GM23338 (cell line): ENCODE measurements around the gene OR6K2. TPM values are rescaled to one million over a fixed set of nuclear protein-coding genes. Genes with fewer than 3 reads are reported as not detected.
"Not testable (repeated sequence)": the region's sequence is repeated elsewhere in the genome, so short reads cannot be mapped to it uniquely, and the experiment has no call there.

Experiments used
- ATAC-seq: fragments of 200-7000 bp; cut with Tn5 transposase; 3 replicates; pipeline ENCODE4 v1.9.1; 2020
- DNase-seq: peaks from one replicate; pipeline ENCODE4 v3.0.0-alpha.2; 2015; ENCODE audit warnings: low spot score
- H2AFZ ChIP-seq: fragments of 200-600 bp; sonication (generic); 2 replicates; pipeline ENCODE4 v1.8.0; 2016; ENCODE audit warnings: antibody characterized with exemption, mild to moderate bottlenecking, moderate library complexity
- H3F3A ChIP-seq: fragments of 200-600 bp; sonication (generic); replicated peaks from 2 replicates; pipeline ENCODE4 v1.8.0; 2017; ENCODE audit warnings: antibody characterized with exemption, mixed run types, low read depth
- H3K27ac ChIP-seq: fragments of 200-600 bp; sonication (generic); 2 replicates; pipeline ENCODE4 v1.6.1; 2016; ENCODE audit warnings: low read depth
- H3K27me3 ChIP-seq: fragments of 200-600 bp; sonication (generic); 2 replicates; pipeline ENCODE4 v1.8.0; 2016; ENCODE audit warnings: mild to moderate bottlenecking, mixed run types, moderate library complexity; ENCODE audit not compliant: insufficient read depth
- H3K36me3 ChIP-seq: fragments of 200-600 bp; sonication (generic); 2 replicates; pipeline ENCODE4 v1.8.0; 2016; ENCODE audit warnings: mild to moderate bottlenecking; ENCODE audit not compliant: insufficient read depth
- H3K4me1 ChIP-seq: fragments of 200-600 bp; sonication (generic); 2 replicates; pipeline ENCODE4 v1.8.0; 2016; ENCODE audit warnings: mild to moderate bottlenecking, moderate library complexity; ENCODE audit not compliant: insufficient read depth
- H3K4me2 ChIP-seq: fragments of 200-600 bp; sonication (generic); 2 replicates; pipeline ENCODE4 v1.7.1; 2017; ENCODE audit warnings: mixed run types
- H3K4me3 ChIP-seq: fragments of 200-600 bp; sonication (generic); 2 replicates; pipeline ENCODE4 v1.6.1; 2016; ENCODE audit warnings: mixed run types
- H3K79me2 ChIP-seq: fragments of 200-600 bp; sonication (generic); replicated peaks from 2 replicates; pipeline ENCODE4 v1.8.0; 2017; ENCODE audit warnings: mild to moderate bottlenecking; ENCODE audit not compliant: insufficient read depth
- H3K9me2 ChIP-seq: fragments of 200-600 bp; sonication (generic); 2 replicates; pipeline ENCODE4 v1.8.0; 2017; ENCODE audit not compliant: insufficient read depth
- H4K20me1 ChIP-seq: fragments of 200-600 bp; sonication (generic); replicated peaks from 2 replicates; pipeline ENCODE4 v1.8.0; 2017; ENCODE audit warnings: mild to moderate bottlenecking; ENCODE audit not compliant: insufficient read depth
- H3K27ac Mint-ChIP-seq: 2 replicates; pipeline ENCODE4 v1.8.0; 2020; ENCODE audit warnings: inconsistent platforms, mild to moderate bottlenecking, moderate library complexity, mixed read lengths
- H3K27me3 Mint-ChIP-seq: 3 replicates; pipeline ENCODE4 v1.8.0; 2022; ENCODE audit warnings: low read depth, mild to moderate bottlenecking, moderate library complexity, mixed read lengths, inconsistent platforms; ENCODE audit not compliant: insufficient read depth, poor library complexity
- H3K36me3 Mint-ChIP-seq: 3 replicates; pipeline ENCODE4 v1.8.0; 2021; ENCODE audit warnings: low read depth, mild to moderate bottlenecking, inconsistent platforms, moderate library complexity, mixed read lengths
- H3K4me1 Mint-ChIP-seq: 3 replicates; pipeline ENCODE4 v1.8.0; 2020; ENCODE audit warnings: mild to moderate bottlenecking, inconsistent platforms, mixed read lengths
- H3K4me3 Mint-ChIP-seq: 3 replicates; pipeline ENCODE4 v1.8.0; 2021; ENCODE audit warnings: moderate library complexity, mild to moderate bottlenecking, inconsistent platforms, mixed read lengths
- H3K9me3 Mint-ChIP-seq: 3 replicates; pipeline ENCODE4 v1.8.0; 2020; ENCODE audit warnings: moderate library complexity, mild to moderate bottlenecking, inconsistent platforms, mixed read lengths
- CREB1 ChIP-seq: fragments of 250-450 bp; sonication (Bioruptor Pico); IDR thresholded peaks from 2 replicates; pipeline ENCODE4 v1.5.0; 2020; ENCODE audit warnings: low read depth, mild to moderate bottlenecking, moderate library complexity
- CTCF ChIP-seq, 2 experiments: fragments of 200-600 bp in 1 of 2; sonication (generic) in 1 of 2; conservative IDR thresholded peaks; 2 replicates each; pipeline versions ENCODE4 v1.5.1 to v1.6.1; 2016 to 2017; ENCODE audit warnings: antibody characterized with exemption in 2 of 2, low read depth in 2 of 2, mild to moderate bottlenecking in 2 of 2, moderate library complexity in 1 of 2
- EZH2phosphoT487 ChIP-seq: fragments of 200-600 bp; sonication (generic); IDR thresholded peaks from one replicate; pipeline ENCODE4 v1.8.1; 2018; ENCODE audit warnings: antibody characterized with exemption; ENCODE audit not compliant: unreplicated experiment
- REST ChIP-seq: IDR thresholded peaks from one replicate; pipeline ENCODE4 v1.6.1; 2018; ENCODE audit warnings: antibody characterized with exemption; ENCODE audit not compliant: unreplicated experiment
- ZNF114 ChIP-seq: fragments of 250-450 bp; sonication (Bioruptor Pico); IDR thresholded peaks from 2 replicates; pipeline ENCODE4 v1.5.0; 2020; ENCODE audit warnings: mild to moderate bottlenecking, moderate library complexity
- ZNF462 ChIP-seq: fragments of 250-450 bp; sonication (Bioruptor Pico); IDR thresholded peaks from 2 replicates; pipeline ENCODE4 v1.5.0; 2020; ENCODE audit warnings: mild to moderate bottlenecking, moderate library complexity
- polyA plus RNA-seq: library from polyadenylated mRNA; unstranded; fragments of >200 nt; fragmentation: Nextera tagmentation; extraction: Ambion mirVana; gene quantifications from 2 replicates; pipeline ENCODE4 v1.2.1, GENCODE V29; 2016
- total RNA-seq: library from RNA; depleted of rRNA; stranded (reverse); fragments of >200 nt; shearing (Covaris generic); gene quantifications from 2 replicates; pipeline ENCODE4 v1.2.3, GENCODE V29; 2014

Gene OR6K2
- total and polyA plus RNA-seq, 2 experiments from 2014 or later = not detected

- TF ChIP-seq CTCF (conservative IDR thresholded peaks at IDR 0.05; ENCODE audit: low read depth in 2 of 2) (no peak), CREB1 (CRISPR knock-in tag) (no peak), ZNF114 (CRISPR knock-in tag) (no peak)
Observed at GRCh38 chr1:158689110-158689509, 11.3 kb downstream of the OR6K2 start (continued).

GRCh38 chr1:158688343-158688742 is 12.1 kb downstream of the OR6K2 start:
- not testable (repeated sequence) for H3K9me3 Mint-ChIP-seq, H3F3A ChIP-seq, H3K36me3 Mint-ChIP-seq, ATAC-seq, H3K27me3 ChIP-seq, H3K9me2 ChIP-seq, H3K4me1 Mint-ChIP-seq, H3K4me3 Mint-ChIP-seq, H2AFZ ChIP-seq, H3K4me2 ChIP-seq, H3K36me3 ChIP-seq, H3K79me2 ChIP-seq, H3K27ac Mint-ChIP-seq, H4K20me1 ChIP-seq, DNase-seq, H3K27me3 Mint-ChIP-seq, H3K4me1 ChIP-seq, H3K4me3 ChIP-seq, H3K27ac ChIP-seq

GRCh38 chr1:158687037-158687436 is 13.4 kb downstream of the OR6K2 start:
- H3F3A ChIP-seq = no peaks in the 10 kb centered on the region
- H3K27me3 ChIP-seq = no peaks in the 10 kb centered on the region
- no peak for ATAC-seq
- no peaks in the 10 kb centered on the region for H3K4me1 ChIP-seq
- Mint-ChIP-seq H3K9me3 (no peaks in the 10 kb centered on the region), H3K4me3 (no peak overlapping the region), H3K4me1 (no peaks in the 10 kb centered on the region), H3K27ac (no peak overlapping the region), H3K36me3 (no peaks in the 10 kb centered on the region), H3K27me3 (no peaks in the 10 kb centered on the region)
- no peak overlapping the region for H3K27ac ChIP-seq
- H3K79me2 ChIP-seq = no peaks in the 10 kb centered on the region
- H3K36me3 ChIP-seq = no peaks in the 10 kb centered on the region
- no peaks in the 10 kb centered on the region for H3K9me2 ChIP-seq
- H3K4me3 ChIP-seq = no peak overlapping the region
- H3K4me2 ChIP-seq = no peak overlapping the region
- DNase-seq = no peak
- no peaks in the 10 kb centered on the region for H4K20me1 ChIP-seq
- H2AFZ ChIP-seq = no peak overlapping the region
- TF ChIP-seq EZH2phosphoT487 = no peak
- no peak for TF ChIP-seq ZNF462
- TF ChIP-seq CTCF (conservative IDR thresholded peaks at IDR 0.05; ENCODE audit: low read depth in 2 of 2) = no peak
- no peak for TF ChIP-seq REST
